Uterus (tissue), 4 donors: Measurements from ENCODE around the gene UGT1A8. TPM values are rescaled to one million over a fixed set of nuclear protein-coding genes. Genes with fewer than 3 reads are reported as not detected.

Experiments
- DNase-seq, 2 donors: peaks; one replicate each; pipeline ENCODE4 v3.0.0-alpha.2; 2019 to 2020
- H3K27ac ChIP-seq, 2 donors: fragments of 200-600 bp; sonication (generic); 1 replicate in 1 of 2; 2 replicates in 1 of 2; pipeline ENCODE4 v1.5.1; 2016 to 2018
- H3K27me3 ChIP-seq, 2 donors: fragments of 200-600 bp; sonication (generic); one replicate each; pipeline ENCODE4 v1.5.1; 2018 to 2019; ENCODE audit warnings: control low read depth in 1 of 2
- H3K36me3 ChIP-seq, 2 donors: fragments of 200-600 bp; sonication (generic); one replicate each; pipeline ENCODE4 v1.5.1; 2019; ENCODE audit warnings: control low read depth in 1 of 2
- H3K4me1 ChIP-seq, 2 donors: fragments of 200-600 bp; sonication (generic); one replicate each; pipeline ENCODE4 v1.5.1; 2018 to 2019; ENCODE audit warnings: control low read depth in 1 of 2
- H3K4me3 ChIP-seq, 2 donors: fragments of 200-600 bp; sonication (generic); 1 replicate in 1 of 2; 2 replicates in 1 of 2; pipeline ENCODE4 v1.5.1; 2018 to 2019; ENCODE audit warnings: mild to moderate bottlenecking in 1 of 2
- H3K9me3 ChIP-seq, 2 donors: fragments of 200-600 bp; sonication (generic); one replicate each; pipeline ENCODE4 v1.5.1; 2019; ENCODE audit warnings: control low read depth in 1 of 2
- CTCF ChIP-seq, 4 experiments: fragments of 200-600 bp in 2 of 4; fragments of 450-650 bp in 2 of 4; sonication (generic) in 2 of 4; IDR thresholded peaks; one replicate each; pipeline ENCODE4 v1.5.1; 2016 to 2019; ENCODE audit warnings: antibody characterized with exemption in 4 of 4, mild to moderate bottlenecking in 2 of 4, moderate library complexity in 1 of 4
- POLR2A ChIP-seq, 2 donors: fragments of 450-650 bp; IDR thresholded peaks; one replicate each; pipeline ENCODE4 v1.6.1; 2016; ENCODE audit warnings: antibody characterized with exemption in 2 of 2, mild to moderate bottlenecking in 1 of 2, moderate library complexity in 1 of 2
- intact Hi-C: fragments of 100-400 bp; cut with DNase I; formaldehyde crosslinking; loops from one replicate; pipeline ENCODE4 v1.15.1; 2023; ENCODE audit warnings: low total_unique reads
- total RNA-seq, 4 donors: library from RNA; depleted of rRNA in 3 of 4; stranded (reverse); fragments of >200 nt in 3 of 4; gene quantifications; one replicate each; pipeline versions ENCODE4 v1.1.0 to v1.2.4, GENCODE V29; 2014 to 2023
- donor health status: DM: yes; HTN: yes; CAD: no.

Gene UGT1A8
- total RNA-seq, 4 donors from 2014 or later, result not detected

DNA sequence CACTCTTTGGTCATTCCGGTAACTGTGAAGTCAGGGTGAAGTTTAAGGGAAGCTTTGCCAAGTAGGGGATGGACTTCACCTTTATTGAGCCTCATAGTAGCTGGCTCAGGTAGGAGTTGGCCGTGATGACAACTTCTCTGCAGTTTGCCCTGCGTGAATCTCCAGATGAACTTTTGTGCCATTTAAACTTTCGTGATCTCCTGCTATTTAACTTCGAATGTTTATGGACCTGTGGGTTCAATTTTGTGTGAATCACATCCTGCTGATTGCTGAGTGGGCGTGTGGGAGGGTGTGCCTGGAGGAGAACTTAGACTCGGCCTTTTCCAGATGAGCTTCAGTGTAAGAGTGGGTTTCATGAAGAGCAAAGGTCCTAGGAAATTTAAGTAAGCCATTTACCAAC is 146.8 kb downstream of the UGT1A8 start:
- no peak for TF ChIP-seq CTCF (IDR thresholded peaks at IDR 0.05)
- H3K4me1 ChIP-seq, result no peaks in the 10 kb centered on the region
- H3K36me3 ChIP-seq, result no peaks in the 10 kb centered on the region
- DNase-seq, result no peak
- H3K4me3 ChIP-seq, result no peak overlapping the region
- H3K9me3 ChIP-seq, result no peaks in the 10 kb centered on the region
- intact Hi-C loops, result no loop called here
- no peaks in the 10 kb centered on the region for H3K27me3 ChIP-seq
- no peak overlapping the region for H3K27ac ChIP-seq

- TF ChIP-seq CTCF (IDR thresholded peaks at IDR 0.05), result no peak
- no peak for TF ChIP-seq POLR2A (IDR thresholded peaks at IDR 0.05)
- Histone ChIP-seq H3K36me3 (no peaks in the 10 kb centered on the region), H3K4me1 (no peaks in the 10 kb centered on the region), H3K27ac (no peak overlapping the region), H3K9me3 (no peaks in the 10 kb centered on the region), H3K4me3 (no peak overlapping the region), H3K27me3 (no peaks in the 10 kb centered on the region)
- intact Hi-C loops, result no loop called here
- no peak for DNase-seq
Measured at GRCh38 chr2:233764761-233765160, 147.3 kb downstream of the UGT1A8 start.

DNA sequence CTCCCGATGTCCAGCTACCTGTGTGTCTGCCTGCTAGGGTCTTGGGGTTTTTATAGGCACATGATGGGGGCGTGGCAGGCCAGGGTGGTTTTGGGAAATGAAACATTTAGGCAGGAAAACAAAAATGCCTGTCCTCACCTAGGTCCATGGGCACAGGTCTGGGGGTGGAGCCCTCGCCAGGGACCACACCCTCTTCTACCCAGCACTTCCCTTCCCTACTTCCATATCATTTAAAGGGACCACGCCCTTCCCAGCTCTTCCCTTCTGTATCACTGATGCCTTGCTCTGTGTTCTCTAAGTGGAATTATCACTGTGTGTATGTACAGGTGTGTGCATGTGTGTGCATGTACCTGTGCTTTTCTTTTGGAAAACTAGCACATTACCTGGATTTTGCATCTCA is 149.0 kb downstream of the UGT1A8 start:
- DNase-seq, result no peak

DNA sequence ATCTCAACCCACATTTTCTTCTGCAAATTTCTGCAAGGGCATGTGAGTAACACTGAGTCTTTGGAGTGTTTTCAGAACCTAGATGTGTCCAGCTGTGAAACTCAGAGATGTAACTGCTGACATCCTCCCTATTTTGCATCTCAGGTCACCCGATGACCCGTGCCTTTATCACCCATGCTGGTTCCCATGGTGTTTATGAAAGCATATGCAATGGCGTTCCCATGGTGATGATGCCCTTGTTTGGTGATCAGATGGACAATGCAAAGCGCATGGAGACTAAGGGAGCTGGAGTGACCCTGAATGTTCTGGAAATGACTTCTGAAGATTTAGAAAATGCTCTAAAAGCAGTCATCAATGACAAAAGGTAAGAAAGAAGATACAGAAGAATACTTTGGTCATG is 150.6 kb downstream of the UGT1A8 start:
- DNase-seq, result no peak
- TF ChIP-seq CTCF (IDR thresholded peaks at IDR 0.05) (no peak), POLR2A (IDR thresholded peaks at IDR 0.05) (no peak)
- no peaks in the 10 kb centered on the region for H3K27me3 ChIP-seq
- H3K36me3 ChIP-seq, result no peaks in the 10 kb centered on the region
- intact Hi-C loops, result no loop called here
- no peak overlapping the region for H3K27ac ChIP-seq
- no peaks in the 10 kb centered on the region for H3K4me1 ChIP-seq
- no peak overlapping the region for H3K4me3 ChIP-seq
- H3K9me3 ChIP-seq, result no peaks in the 10 kb centered on the region

More for the DNA sequence above, 149.0 kb downstream of the UGT1A8 start:
- H3K9me3 ChIP-seq, result no peaks in the 10 kb centered on the region
- no peak overlapping the region for H3K27ac ChIP-seq
- no peaks in the 10 kb centered on the region for H3K4me1 ChIP-seq
- no peak for TF ChIP-seq CTCF (IDR thresholded peaks at IDR 0.05)
- TF ChIP-seq POLR2A (IDR thresholded peaks at IDR 0.05), result no peak
- no peaks in the 10 kb centered on the region for H3K27me3 ChIP-seq
- H3K36me3 ChIP-seq, result no peaks in the 10 kb centered on the region
- H3K4me3 ChIP-seq, result no peak overlapping the region
- intact Hi-C loops, result no loop called here

GRCh38 chr2:233769260-233769659 is 151.8 kb downstream of the UGT1A8 start:
- intact Hi-C loops, result no loop called here
- H3K9me3 ChIP-seq, result no peaks in the 10 kb centered on the region
- no peaks in the 10 kb centered on the region for H3K36me3 ChIP-seq
- TF ChIP-seq CTCF (IDR thresholded peaks at IDR 0.05) (no peak), POLR2A (IDR thresholded peaks at IDR 0.05) (no peak)
- no peaks in the 10 kb centered on the region for H3K4me1 ChIP-seq
- DNase-seq, result no peak
- no peak overlapping the region for H3K4me3 ChIP-seq
- no peaks in the 10 kb centered on the region for H3K27me3 ChIP-seq
- no peak overlapping the region for H3K27ac ChIP-seq
